GM21423 (cell line): ENCODE data around the gene TJP3.

Source experiments
- ATAC-seq: cut with Tn5 transposase; IDR thresholded peaks from one replicate; pipeline ENCODE4 v1.9.1; 2021; ENCODE audit warnings: mild to moderate bottlenecking, moderate library complexity; ENCODE audit not compliant: unreplicated experiment

TJP3 gene

DNA sequence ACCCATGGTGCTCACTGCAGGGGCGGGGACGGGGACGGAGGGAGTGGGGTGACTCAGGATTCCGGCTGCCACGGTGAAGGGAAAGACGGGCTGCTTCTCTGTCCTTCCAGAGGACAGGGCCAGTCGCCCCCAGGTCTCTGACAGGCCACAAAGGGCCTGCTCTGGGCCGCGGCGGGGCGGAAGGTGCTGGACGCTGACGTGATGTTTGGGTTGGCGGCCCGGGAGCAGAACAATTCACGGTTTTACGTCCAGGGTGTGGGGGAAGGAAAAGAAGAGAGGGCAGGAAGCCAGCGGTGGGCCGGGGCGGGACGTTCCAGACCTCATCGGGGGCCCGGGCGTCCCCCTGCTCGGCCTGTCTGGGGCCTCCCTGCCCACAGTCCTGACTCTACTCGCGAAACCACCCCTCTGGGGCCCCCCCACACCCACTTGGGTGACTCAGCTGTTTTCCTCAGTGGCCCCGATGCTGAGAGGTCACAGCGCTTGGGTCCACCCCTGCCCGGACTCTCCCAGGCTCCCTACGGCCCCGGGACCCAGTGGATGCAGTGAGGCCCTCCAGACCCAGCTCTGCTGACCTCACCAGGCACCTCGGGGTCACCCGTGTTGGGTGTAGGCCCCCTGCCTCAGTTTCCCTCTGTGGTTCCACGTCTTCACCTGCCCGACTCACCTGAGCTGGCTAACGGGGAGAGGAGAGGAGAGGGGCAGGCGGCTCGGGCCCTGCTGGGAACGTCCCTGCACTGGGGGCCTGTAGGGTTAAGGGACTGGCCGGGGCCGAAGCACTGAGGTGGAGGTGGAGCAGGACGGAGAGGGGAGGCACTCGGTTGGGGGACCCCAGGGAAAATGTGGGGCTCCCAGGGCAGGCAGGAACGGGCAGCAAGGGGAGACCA is 37.1 kb upstream of the TJP3 start:
- no peak for ATAC-seq

DNA sequence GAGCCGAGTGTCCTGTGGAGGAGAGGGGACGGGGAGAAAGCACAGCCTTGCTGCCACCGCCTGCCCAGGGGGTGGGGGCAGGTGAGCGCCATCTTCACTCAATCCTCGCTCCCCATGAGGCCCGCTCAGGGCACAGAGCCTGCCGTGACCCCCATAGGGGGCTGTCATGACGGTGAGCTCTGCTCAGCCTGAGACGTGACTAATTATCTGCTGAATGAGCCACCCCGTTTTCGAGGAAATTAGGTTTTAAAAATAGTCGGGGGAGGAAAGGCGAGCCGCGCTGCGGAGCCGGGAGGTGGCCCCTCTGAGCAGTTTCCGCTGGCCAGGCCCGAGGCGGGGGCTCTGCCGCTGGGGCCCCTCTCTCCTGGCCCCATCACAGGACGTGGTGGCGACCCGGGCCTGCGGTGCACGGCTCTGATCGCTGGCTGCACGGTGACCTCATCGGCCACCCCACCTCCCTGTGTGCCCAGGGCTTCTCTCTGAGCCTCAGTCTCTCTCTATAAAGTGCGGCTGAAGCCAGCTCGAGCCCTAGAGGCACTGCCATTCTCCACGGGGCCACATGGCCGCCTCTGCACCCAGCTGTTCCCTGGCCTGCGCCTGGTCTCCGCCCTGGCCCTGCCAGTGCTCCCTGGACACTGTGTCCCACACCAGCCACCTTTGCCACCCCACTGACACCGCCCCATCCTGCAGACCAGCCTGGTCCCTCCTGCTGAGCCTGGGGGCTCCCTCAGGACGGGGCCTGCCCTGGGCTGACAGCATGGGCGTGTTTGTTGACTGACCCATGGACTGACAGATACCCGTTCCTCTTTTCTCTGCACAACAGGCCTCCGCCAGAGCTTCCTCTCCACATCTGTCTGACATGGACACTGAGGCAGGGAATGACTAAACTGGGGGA is 36.3 kb upstream of the TJP3 start:
- ATAC-seq = no peak

DNA sequence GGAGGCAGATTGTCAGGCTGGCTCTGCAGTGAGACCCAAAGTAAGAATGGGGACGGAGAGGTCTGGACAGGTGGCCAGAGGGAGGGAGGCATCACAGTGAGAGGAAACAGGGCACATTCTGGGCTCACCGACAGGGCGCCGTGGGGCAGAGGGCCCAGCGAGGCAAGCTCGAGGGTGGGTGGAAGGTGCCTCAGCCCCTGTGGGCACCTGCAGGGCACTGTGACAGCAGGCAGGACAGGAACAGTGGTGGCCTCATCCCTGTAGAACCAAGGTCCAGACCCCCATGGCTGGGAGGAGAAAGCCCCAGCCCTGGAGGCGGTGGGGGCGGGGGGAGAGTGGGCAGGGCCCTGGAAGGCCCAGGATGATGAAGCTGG is 35.6 kb upstream of the TJP3 start:
- no peak for ATAC-seq

DNA sequence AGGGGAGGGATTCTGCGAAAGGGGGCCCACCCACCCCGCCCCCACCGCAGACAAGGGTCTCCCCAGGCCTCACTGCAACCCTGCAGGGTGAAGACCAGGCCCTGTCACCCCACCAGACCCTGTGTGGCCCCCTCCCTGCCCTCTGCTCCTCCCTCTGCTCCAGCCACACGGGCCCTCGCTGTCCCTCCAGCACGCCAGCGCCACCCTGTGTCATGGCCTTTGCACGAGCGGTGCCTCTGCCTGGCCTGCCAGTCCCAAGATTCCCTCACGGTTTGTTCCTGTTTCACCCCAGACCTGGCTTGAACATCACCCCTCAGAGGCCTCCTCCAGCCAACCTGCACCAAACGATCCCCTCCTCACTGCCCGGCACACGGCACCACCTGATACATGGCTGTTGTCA is 35.2 kb upstream of the TJP3 start:
- ATAC-seq = no peak

DNA sequence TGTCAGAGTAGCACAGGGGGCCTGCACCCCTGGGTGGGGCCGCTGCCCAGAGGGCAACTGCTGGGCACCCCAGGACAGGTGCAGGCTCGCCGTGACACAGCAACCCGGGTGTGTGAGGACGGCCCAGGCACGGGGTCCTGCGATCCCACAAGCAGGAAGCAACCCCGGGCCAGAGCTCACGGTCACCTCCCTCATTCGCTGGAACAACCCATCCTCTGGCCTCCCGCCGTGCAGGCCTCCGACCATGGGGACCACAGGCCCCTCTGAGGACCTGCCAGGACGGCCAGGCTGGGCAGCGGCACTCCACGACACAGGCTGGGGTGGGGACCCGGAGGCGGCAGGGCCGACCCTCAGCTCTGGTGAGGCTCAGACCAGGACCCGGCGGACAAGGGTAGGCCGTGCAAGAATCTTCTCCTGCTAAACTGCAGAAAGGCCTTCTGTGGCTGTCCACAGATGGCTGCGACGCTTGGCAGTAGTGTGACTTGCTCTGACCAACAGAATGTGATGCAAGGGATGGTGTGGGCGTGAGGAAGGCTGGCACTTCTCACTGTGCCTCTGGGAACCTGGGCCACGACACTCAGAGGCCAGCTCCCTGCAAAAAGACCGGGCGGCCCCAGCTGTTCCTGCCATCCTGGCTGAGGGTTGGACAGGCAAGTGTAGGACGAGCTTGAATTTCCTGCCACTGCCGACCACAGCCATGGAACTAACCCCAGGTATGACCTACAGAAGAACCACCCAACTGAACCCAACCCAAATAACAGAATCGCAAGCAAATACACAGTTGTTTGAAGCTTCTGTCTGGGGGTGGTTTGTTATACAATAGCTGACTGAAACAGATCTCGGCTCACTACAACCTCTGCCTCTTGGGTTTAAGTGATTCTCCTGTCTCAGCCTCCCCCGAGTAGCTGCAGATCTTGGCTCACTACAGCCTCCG is 34.4 kb upstream of the TJP3 start:
- ATAC-seq = no peak

DNA sequence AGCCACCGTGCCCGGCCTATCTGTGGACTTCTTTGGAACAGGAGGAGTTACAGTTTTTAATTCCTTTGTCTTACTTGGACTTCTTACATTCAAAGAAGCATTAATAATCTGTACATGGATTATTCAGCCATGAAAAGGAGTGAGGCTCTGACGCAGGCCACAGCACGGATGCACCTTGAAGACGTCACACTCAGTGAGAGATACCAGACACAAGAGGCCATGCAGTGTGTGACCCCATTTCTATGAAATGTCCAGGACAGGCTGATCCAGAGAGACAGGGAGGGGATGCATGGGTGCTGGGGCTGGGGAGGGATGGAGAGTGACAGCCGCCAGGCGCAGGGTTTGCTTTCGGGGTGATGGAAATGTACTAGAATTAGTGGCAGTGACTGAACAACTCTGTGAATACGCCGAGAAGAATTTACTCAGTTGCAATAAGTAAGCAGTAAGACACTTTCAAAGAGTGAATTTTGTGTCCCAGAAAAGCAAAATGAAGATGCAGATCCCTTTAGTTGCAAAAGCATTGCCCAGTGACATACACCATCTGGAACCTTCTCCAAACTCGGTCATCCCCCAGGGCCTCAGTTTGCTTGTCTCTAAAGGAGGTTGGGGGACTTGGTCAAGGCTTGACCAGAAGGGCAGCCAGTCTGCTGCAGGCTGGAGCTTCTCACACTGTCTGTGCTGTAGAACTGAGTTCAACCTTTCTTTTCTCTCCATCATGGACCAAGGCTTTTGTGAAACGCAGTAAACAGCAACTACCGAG is 33.2 kb upstream of the TJP3 start:
- ATAC-seq = no peak

DNA sequence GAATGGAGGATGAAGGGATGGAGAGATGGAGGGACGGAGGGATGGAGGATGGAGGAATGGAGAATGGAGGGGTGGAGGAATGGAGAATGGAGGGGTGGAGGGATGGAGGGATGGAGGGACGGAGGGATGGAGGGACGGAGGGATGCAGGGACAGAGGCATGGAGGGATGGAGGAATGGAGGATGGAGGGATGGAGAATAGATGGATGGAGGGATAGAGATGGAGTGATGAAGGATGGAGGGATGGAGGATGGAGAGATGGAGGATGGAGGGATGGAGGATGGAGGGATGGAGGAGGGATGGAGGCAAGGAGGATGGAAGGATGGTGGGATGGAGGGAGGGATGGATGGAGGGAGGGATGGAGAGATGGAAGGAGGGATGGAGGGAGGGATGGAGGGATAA is 30.0 kb upstream of the TJP3 start:
- ATAC-seq = no peak

DNA sequence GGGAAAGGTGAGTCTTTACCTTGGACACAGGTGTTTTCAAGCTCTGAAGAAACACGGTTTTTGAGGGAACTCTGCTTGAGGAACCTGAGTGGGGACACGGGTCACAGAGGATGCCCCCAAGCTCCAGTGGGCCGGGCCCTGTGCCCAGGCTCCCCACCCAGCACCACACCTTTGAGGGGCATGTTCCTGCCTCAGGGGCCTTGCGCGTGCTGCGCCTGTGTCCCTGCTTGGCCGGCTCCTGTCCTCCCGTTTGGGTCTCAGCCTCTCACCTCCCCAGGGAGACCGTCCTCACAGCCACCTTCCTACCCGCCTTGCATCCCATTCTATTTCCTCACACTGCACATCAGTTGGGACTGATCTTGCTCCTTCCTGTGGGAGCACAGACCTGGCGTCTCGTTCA is 29.0 kb upstream of the TJP3 start:
- ATAC-seq = no peak

DNA sequence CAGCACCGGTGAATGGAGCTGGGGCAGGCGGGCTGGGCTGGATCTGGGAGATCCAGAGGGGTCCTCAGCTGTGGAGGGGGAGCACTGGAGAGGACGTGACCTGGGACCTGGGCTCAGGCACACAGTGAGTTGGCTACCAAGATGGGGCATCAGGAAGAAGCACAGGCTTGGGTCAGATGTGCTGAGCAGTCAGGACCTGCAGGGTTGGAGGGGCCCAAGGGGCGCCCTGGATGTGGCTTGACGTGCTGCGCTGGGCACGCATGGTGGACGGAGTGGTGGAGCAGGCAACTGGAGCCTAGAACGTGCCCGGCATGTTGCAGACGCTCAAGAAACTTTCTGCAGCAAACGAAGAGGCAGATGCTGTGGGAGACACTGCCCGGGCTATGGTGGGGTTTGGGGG is 28.6 kb upstream of the TJP3 start:
- no peak for ATAC-seq

DNA sequence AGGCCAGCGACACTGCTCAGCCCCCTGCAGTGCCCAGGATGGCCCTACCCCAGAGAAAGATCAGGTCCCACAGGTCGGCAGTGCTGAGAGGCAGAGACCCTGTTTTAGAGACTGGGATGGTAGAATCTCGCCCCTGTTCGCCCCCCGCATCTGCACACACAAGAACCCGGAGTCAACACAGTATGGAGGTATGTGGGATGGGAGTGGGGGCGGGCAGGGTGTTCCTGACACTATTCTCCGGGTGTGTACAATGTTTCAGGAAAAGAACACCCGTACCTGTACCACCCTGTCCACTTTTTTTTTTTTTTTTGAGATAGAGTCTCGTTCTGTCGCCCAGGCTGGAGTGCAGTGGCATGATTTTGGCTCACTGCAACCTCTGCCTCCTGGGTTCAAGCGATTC is 27.2 kb upstream of the TJP3 start:
- ATAC-seq = no peak

DNA sequence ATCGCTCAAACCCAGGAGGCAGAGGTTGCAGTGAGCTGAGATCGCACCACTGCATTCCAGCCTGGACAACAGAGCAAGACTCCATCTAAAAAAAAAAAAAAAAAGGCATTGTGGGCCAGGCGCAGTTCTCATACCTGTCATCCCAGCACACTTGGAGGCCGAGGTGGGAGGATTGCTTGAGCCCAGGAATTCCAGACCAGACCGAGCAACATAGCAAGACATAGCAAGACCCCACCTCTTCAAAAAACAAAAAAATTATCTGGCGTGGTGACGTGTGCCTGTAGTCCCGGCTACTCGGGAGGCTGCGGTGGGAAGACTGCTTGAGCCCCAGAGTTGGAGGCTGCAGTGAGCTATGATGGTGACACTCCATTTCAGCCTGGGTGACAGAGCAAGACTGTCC is 25.9 kb upstream of the TJP3 start:
- no peak for ATAC-seq

DNA sequence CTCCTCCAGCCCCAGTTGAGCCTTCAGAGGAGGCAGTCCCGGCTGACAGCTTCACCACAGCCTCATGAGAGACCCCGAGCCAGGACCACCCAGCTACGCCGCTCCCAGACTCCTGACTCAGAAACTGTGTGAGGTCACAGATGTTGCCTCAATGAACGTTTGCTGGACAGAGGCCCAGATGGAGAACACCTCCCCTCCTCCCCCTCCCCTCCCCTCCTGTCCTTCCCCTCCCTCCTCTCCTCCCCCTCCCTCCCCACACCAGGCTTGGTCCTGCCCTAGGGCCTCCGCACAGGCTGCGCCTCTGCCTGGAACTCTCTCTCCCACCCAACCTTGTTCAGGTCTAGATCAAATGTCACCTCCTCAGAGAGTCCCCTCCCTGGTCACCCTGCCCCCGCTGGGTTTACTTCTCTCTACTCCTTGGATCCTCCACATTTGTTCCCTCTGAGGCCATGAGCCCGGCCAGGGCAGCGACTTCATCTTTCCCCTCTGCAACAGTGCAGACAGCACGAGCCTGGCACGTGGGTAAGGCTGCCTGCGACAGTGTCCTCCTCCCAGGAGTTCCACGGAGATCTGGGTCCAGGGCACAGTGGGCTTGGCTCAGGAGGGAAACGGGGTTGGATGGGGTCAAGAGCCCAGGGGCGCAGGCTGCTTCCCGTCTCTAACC is 25.3 kb upstream of the TJP3 start:
- no peak for ATAC-seq

DNA sequence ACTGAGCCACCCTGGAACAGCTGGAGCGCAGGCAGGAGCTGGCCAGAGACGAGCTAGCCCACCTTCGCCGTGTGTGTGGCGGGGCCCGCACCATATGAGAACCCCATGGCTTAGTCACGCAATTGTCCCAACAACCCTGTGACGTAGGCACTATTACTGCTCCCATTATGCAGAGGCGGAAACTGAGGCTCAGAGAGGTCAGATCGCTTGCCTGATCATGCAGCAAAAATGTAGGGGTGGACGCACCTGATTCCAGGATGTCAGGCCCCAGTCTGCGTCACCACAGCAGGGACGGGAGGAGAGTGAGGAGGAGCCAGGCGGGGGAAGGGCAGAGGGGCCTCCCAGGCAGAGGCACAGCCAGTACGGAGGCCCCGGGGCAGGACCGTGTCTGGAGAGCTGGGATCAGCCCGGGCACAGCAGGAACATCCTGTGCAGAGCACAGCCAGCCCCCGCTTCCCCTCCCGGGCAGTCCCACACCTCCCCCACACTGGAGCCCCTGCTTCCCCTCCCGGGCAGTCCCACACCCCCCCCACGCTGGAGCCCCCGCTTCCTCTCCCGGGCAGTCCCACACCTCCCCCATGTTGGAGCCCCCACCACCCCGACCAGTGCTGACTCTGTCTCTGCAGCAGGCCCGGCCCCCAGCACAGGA is 24.7 kb upstream of the TJP3 start:
- no peak for ATAC-seq

DNA sequence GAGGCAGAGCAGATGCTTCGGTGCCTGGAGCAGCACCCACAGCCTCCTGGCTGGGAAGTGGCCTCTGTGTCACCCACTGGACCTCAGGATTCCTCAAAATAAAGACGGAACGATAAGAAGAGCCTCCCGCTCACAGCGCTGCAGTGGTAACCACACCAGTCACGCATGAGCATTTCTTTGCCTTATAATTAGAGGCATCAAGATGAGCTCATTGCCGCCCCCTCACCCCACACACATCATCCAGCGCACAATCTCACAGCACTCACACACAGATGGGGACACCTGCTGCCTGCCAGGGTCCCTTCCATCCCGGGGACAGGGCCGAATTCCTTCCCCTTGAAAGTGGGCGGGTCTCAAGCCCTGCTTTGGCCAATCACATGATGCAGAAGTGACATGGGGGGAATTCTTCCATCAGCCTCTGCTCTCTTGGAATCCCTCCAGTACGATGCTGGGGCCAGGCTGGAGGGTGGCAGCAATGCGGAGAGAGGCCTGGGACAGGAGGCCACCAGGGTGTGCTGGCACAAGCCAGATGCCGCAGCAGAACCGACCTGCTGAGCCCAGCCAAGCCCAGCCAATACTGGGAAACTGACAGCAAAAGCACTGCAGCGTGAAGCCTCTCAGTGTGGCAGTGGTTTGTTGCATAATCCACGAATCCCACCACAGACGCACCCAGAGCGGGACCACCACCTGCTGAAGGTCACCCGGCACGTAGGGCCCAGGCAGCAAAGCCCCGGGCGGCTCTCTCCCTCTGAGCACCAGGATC is 23.9 kb upstream of the TJP3 start:
- ATAC-seq = no peak

DNA sequence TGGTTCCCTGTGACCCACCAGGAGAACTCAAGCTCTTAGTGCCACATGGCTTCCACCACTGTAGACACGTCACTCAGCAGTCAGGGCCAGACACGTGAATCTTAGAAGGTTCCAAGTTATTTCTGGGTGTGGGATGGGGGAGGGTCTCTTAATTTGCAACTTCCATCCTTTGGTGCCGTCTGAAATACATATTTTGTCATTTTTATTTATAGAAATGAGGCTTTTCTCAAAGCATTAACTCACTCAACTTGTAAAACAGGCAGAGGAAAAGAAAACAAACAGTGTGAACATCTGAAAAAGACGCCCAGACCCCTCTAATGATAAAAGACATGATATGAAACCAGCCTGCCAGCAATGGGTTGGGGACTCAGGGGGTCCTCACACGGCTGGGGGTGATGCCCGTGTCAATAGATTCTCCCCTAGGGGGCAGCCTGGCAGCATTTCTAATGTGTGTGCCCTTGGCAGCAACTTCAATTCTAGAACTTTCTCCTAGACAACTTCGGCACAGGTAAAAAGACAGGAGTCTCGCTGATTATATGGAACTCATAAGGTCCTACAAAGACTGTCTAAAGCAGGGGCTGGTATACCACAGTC is 23.3 kb upstream of the TJP3 start:
- ATAC-seq = no peak

DNA sequence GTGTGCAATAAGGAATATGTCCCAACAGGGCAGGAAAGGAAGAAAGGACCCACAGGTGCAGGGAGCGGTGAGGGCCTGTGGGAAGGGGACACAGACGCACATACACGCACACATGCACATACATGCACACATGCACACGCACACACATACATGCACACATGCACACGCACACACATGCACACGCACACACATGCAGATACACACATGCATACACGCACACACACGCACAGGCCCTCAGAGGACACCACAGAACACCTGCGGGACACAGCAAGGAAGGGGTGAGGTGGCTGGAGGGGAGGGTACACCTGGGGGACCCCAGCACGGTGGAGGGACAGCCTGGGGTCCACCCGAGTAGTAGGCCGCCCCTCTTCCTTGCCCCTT is 20.8 kb upstream of the TJP3 start:
- no peak for ATAC-seq

DNA sequence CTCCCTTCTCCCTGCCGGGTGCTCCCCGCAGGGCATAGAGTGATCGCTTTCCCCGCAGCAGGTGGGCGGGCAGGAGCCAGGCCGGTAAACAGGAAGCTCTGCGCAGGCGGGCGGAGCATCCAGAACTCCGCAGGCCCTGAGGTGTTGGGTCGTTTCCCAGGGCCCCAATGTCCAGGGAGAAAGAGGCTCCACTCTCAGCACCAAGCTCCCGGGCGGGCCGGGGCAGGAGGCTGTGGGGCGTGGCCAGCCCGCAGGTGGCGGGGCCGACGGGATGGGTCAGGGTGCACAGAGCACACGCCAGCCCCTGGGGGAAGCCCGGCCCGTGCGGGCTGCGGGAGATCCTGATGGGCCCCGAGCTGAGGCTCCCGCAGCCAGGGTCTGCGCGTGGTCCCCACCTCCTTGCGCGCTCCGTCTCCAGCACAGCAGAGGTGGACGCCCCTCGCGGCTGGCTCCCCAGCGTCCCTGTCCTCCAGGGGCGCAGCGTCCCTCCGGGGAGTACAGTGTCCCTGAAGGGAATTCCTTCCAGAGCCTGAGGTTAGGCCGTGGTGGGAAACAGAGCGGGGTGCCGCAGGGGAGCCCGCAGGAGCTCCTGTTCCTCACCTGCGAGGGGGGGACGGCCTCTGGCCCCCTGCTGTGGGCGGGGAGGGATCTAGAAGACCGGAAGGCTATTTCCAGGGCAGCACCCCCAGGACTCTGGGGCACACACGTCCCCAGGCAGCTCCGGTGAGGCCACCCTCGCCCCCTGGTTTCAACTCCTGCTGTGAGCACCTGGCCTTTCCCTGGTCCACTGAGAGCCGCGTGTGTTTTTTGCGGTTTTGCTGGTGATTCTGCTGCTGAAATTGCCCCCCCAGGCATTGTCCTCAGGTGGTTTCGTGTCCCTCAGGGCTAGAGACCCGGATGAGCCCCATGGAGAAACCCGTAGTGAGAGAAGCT is 20.1 kb upstream of the TJP3 start:
- ATAC-seq = no peak
